GM21381 (cell line): ENCODE results near the gene ABCB8.
"Not testable (repeated sequence)": the region's sequence is repeated elsewhere in the genome, so short reads cannot be mapped to it uniquely, and the experiment has no call there.

Source experiments
- ATAC-seq: cut with Tn5 transposase; IDR thresholded peaks from one replicate; pipeline ENCODE4 v1.9.1; 2021; ENCODE audit warnings: mild to moderate bottlenecking, moderate library complexity; ENCODE audit not compliant: unreplicated experiment

The ABCB8 gene

GRCh38 chr7:150997817-150998216 is 30.4 kb upstream of the ABCB8 start:
- no peak for ATAC-seq

DNA sequence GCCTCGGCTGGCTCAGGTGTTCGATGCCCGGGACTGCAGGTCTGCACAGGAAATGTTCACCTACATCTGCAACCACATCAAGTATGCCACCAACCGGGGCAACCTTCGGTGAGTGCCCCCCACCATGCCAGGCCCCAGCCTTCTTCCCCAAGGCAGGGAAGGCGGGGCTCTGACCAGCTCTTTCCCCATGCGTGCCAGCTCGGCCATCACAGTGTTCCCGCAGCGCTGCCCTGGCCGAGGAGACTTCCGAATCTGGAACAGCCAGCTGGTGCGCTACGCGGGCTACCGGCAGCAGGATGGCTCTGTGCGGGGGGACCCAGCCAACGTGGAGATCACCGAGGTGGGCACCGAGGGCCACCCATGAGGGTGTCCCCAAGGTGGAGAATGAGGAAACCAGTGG is 29.9 kb upstream of the ABCB8 start:
- no peak for ATAC-seq

DNA sequence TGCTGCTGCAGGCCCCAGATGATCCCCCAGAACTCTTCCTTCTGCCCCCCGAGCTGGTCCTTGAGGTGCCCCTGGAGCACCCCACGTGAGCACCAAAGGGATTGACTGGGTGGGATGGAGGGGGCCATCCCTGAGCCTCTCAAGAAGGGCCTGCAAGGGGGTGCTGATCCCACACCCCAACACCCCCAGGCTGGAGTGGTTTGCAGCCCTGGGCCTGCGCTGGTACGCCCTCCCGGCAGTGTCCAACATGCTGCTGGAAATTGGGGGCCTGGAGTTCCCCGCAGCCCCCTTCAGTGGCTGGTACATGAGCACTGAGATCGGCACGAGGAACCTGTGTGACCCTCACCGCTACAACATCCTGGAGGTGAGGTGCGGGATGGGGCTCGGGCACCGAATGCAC is 29.2 kb upstream of the ABCB8 start:
- no peak for ATAC-seq

DNA sequence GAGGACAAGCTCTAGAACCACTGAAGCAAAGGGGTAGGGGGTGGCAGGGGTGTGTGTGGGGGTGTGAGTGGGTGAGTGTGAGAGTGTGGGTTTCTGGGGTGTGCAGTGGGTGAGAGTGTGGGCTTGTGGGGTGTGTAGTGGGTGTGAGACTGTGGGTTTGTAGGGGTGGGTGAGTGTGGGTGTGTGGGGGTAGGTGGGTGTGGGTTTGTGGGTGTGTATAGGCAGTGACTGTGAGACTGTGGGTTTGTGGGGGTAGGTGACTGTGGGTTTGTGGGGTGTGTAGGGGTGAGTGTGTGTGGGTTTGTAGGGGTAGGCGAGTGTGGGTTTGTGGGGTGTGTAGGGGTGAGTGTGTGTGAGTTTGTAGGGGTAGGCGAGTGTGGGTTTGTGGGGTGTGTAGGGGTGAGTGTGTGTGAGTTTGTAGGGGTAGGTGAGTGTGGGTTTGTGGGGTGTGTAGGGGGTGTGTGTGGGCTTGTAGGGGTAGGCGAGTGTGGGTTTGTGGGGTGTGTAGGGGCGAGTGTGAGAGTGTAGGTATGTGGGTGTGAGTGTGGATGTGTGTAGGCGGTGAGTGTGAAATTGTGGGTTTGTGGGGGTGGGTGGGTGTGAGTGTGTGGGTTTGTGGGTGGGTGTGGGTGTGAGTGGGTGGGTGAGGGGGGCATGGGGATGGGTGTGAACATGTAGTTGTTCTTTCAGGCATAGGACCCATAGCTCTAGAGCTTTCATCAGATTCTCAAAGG is 28.6 kb upstream of the ABCB8 start:
- ATAC-seq, result no peak

DNA sequence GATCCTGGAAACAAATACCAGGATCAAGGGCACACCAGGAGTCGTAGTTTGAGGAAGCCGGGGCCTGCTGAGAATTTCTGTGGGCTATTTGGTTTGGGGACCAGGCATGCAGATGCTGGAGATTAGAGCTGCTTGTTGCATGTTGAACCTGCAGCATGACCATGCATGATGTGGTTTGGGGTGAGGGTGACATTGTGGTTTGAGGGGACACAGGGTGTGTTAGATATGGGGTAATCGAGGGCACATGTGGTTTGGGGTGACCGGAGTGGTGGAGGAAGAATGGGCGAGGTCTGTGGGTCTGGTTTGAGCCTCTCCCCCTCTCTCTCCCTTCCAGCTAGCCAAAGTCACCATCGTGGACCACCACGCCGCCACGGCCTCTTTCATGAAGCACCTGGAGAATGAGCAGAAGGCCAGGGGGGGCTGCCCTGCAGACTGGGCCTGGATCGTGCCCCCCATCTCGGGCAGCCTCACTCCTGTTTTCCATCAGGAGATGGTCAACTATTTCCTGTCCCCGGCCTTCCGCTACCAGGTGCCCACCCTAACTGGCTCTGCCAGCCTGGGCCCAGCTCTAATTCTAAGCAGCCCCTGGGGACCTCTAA is 27.3 kb upstream of the ABCB8 start:
- no peak for ATAC-seq

- no peak for ATAC-seq
Measured at GRCh38 chr7:151001546-151001945, 26.7 kb upstream of the ABCB8 start.

- ATAC-seq, result no peak
Measured at GRCh38 chr7:151003572-151003971, 24.7 kb upstream of the ABCB8 start.

- no peak for ATAC-seq
Measured at GRCh38 chr7:151005566-151005965, 22.7 kb upstream of the ABCB8 start.

DNA sequence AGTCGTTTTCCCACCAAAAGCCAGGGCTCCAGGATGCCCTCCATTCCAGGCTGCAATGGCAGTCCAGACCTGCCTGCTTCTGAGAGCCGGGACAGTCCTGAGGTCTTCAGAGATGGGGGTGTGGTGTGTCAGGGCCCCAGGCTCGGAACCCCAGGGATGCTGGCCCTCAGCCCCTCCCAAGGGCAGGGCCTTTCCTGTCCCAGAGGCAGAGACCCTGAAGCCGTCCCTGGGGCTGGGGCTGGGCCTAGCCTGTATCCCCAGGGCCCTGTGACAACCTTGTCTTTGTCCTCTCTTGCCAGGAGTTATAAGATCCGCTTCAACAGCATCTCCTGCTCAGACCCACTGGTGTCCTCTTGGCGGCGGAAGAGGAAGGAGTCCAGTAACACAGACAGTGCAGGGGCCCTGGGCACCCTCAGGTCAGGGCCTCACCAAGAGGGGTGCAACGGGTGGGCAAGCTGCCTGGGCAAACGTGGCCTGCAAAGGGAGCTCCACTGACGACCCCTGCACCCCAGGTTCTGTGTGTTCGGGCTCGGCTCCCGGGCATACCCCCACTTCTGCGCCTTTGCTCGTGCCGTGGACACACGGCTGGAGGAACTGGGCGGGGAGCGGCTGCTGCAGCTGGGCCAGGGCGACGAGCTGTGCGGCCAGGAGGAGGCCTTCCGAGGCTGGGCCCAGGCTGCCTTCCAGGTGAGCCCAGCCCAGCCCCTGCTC is 21.5 kb upstream of the ABCB8 start:
- no peak for ATAC-seq

DNA sequence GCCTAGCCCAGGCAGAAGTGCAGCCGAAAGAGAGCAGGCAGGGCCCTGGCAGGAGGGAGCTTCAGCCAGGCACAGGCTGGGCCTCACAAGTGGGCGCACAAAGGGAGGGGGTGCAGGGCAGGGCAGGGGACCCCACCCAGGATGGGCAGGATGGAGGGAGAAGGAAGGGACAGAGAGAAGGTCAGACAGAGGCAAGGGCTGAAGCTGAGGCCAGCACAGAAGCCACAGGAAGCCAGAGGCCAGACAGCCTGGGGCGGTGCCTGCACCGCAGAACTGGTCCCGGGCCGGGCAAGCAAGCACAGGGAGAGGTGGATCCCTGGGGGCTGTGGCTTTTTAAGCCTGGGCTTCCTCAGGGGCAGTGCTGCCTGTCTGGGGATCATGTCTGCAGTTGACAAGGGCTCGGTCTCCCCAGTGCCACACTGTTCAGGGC is 20.8 kb upstream of the ABCB8 start:
- no peak for ATAC-seq

DNA sequence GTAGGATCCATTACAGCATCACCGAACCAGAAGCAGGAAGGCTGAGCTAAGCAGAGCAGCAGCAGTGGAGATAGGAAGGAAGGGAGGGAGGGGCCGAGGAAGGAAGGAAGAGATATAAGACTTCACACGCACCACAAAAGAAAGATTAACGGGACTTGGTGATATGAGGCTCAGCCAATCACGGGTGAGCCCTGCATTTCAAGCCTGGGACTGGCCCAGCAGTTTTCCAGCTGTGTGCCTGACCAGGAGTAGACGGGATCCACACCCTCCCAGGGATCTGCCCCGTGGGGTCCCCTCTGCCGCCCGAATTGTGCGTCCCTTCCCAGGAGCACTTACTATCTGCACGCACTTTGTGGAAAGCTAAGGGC is 20.1 kb upstream of the ABCB8 start:
- no peak for ATAC-seq

DNA sequence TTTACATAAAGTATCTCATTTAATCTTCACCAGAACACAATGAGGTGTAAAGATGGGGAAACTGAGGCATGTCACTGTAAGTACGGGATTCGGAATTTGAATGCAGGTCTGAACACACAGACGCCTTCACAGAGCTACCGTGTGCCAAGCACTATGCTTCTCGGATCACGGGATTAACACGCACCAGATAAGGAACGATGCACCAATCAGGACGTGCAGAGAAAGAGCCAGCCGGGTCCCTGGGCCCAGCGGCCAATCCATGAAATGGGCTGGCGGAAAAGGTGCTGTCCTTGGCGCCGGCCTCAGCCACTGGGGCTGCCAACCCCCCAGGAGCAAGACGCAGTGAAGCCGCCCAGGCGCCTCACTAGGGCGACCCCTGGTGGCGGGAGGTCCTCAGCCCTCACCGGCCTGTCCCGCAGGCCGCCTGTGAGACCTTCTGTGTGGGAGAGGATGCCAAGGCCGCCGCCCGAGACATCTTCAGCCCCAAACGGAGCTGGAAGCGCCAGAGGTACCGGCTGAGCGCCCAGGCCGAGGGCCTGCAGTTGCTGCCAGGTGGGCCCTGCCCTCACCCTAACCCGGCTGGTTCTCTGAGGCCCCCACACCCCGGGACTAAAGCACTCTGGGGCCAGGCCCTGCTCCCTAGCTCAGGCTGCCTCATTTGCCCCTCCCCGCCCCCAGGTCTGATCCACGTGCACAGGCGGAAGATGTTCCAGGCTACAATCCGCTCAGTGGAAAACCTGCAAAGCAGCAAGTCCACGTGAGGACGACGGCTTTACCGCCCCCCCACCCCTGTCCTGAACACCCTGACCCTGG is 19.5 kb upstream of the ABCB8 start:
- no peak for ATAC-seq

DNA sequence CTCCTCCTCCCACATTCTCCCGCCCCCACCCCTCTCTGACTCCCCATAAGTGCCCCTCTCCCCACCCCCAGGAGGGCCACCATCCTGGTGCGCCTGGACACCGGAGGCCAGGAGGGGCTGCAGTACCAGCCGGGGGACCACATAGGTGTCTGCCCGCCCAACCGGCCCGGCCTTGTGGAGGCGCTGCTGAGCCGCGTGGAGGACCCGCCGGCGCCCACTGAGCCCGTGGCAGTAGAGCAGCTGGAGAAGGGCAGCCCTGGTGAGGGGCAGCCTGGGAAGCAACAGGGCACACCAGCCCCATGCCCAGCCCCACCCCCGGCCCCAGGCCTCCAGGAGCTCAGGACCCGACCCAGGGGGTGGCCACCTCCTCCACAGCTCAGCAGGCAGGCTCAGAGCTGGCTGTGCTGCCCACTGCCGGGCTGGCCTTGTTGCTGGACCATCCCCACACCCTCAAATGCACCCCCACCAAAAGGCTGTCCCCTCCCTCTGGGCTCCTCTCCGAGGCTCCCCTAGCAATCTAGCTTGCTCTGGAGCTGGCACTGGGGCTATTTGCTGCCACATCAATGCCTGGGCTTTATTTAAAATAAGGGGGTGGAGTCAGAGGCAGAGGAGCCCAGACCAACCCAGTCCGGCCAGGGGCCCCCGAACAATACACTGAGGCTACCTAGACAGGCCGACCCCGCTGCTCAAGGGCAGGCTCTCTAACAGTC is 18.8 kb upstream of the ABCB8 start:
- ATAC-seq, result no peak

DNA sequence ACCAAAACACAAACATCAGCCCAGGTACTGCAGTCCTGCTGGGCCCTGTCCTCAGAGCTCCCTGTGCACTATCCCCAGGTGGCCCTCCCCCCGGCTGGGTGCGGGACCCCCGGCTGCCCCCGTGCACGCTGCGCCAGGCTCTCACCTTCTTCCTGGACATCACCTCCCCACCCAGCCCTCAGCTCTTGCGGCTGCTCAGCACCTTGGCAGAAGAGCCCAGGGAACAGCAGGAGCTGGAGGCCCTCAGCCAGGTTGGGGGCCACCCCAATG is 18.3 kb upstream of the ABCB8 start:
- no peak for ATAC-seq

DNA sequence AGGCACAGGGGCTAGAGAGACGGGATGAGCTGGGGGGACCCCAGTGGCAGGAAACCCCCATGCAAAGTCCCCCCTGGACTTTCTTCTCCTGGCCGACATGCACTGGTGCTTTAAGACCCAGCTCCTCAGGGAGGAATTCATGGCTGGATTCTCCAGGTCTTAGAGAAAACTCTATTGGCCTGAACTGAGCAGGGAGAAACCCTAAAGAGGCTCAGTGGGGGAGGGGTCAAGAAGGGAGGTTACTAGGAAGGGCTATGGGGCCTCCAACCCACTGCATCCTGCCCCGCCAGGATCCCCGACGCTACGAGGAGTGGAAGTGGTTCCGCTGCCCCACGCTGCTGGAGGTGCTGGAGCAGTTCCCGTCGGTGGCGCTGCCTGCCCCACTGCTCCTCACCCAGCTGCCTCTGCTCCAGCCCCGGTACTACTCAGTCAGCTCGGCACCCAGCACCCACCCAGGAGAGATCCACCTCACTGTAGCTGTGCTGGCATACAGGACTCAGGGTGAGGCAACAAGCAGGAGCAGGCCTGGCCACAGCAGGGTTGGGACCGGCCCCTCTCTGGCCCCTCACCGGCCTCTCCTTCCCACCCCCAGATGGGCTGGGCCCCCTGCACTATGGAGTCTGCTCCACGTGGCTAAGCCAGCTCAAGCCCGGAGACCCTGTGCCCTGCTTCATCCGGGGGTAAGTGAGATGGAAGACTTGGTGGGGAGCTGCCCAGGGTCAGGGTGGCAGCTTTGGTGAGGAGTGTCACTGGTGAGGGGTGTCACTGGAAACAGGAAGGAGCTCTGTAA is 17.7 kb upstream of the ABCB8 start:
- ATAC-seq, result no peak

DNA sequence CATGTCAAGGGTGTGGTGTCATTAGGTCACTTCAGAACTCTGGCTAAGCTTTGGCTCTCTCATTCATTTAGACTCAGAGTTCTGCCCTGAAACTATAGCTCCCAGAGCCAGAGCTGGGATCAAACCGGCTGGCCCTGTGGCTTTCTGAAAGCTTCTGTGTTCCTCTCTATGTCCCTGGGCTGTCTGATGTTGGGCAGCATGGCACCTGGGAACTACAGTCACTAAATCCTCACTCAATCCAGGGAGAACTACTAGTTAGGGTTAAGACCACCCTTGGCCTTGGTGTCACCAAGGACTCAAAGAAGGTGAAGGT is 17.2 kb upstream of the ABCB8 start:
- no peak for ATAC-seq

DNA sequence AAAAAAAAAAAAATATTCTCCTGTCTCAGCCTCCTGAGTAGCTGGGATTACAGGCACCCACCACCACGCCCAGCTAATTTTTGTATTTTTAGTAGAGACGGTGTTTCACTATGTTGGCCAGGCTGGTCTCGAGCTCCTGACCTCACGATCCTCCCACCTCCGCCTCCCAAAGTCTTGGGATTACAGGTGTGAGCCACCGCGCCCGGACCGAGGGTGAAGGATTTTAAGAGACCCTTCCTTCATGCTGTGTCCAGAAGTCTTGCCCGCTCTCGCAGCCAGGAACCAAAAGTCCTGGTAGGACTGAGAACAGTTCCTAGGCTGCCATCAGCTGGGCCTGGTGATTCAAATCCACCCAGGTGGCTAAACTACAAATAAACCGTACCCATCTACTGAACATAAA is 16.6 kb upstream of the ABCB8 start:
- not testable (repeated sequence) for ATAC-seq

GRCh38 chr7:151012031-151012692 is 16.1 kb upstream of the ABCB8 start:
- ATAC-seq, result no peak

DNA sequence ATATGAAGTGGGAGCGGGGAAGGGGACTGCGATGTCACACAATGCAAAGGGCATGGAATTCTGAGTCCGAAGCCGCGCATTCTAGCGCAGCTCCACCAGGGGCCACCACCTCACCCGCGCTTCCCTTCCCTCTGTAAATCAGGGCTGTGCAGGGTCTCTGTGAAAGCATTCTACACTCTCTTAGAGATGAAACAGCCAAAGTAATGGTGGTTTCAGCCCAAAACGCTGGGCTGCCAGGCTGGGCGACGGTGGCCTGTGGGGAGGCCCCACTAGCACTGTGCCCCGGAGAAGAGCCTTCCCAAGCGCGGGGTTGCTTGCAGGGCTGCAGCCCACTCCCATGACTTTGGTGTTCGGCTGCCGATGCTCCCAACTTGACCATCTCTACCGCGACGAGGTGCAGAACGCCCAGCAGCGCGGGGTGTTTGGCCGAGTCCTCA is 15.3 kb upstream of the ABCB8 start:
- ATAC-seq, result no peak

GRCh38 chr7:151013356-151013732 is 14.9 kb upstream of the ABCB8 start:
- no peak for ATAC-seq
